Measurements from ENCODE around the gene RAD18.

GRCh38 chr3:8875836-8876235 lies 87.4 kb downstream of the RAD18 start:
- TF ChIP-seq, protein P1, sequence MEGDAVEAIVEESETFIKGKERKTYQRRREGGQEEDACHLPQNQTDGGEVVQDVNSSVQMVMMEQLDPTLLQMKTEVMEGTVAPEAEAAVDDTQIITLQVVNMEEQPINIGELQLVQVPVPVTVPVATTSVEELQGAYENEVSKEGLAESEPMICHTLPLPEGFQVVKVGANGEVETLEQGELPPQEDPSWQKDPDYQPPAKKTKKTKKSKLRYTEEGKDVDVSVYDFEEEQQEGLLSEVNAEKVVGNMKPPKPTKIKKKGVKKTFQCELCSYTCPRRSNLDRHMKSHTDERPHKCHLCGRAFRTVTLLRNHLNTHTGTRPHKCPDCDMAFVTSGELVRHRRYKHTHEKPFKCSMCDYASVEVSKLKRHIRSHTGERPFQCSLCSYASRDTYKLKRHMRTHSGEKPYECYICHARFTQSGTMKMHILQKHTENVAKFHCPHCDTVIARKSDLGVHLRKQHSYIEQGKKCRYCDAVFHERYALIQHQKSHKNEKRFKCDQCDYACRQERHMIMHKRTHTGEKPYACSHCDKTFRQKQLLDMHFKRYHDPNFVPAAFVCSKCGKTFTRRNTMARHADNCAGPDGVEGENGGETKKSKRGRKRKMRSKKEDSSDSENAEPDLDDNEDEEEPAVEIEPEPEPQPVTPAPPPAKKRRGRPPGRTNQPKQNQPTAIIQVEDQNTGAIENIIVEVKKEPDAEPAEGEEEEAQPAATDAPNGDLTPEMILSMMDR (conservative IDR thresholded peaks at IDR 0.05 in 1 of 2, IDR thresholded peaks at IDR 0.05 in 1 of 2; ENCODE audit: extremely low read depth in 1 of 2, insufficient read depth in 1 of 2, low read depth in 1 of 2, low read length in 2 of 2) = no peak
- no peak for TF ChIP-seq EZH2 (IDR thresholded peaks at IDR 0.05; ENCODE audit: borderline replicate concordance, low read length)
